Measurements from ENCODE around the gene PRC1.

The PRC1 gene

GRCh38 chr15:90955624-90956273 is 38.6 kb downstream of the PRC1 start:
- Mint-ChIP-seq H3K4me1 (ENCODE audit: low read depth) (peaks cover 4% of the 10 kb centered on the region), H3K36me3 (ENCODE audit: low read depth) (peaks cover 49% of the 10 kb centered on the region), H3K4me3 (peak overlapping the region; percentile 90), H3K27ac (peak overlapping the region; percentile 97), H3K9me3 (no peaks in the 10 kb centered on the region), H3K27me3 (ENCODE audit: low read depth) (no peaks in the 10 kb centered on the region)
- DNase-seq (ENCODE audit: low spot score): no peak

GRCh38 chr15:90954712-90955623 is 39.4 kb downstream of the PRC1 start, which contains the start of gene RCCD1:
Gene RCCD1 (plus strand): TSS chr15:90954884. CDS start chr15:90956735, 1,851 bp downstream.
- H3K9me3 Mint-ChIP-seq: no peaks in the 10 kb centered on the region
- H3K4me1 Mint-ChIP-seq (ENCODE audit: low read depth): peaks cover 4% of the 10 kb centered on the region
- H3K4me3 Mint-ChIP-seq: peak within 1 kb of the TSS; percentile 90
- H3K27me3 Mint-ChIP-seq (ENCODE audit: low read depth): no peaks in the 10 kb centered on the region
- peaks cover 43% of the 10 kb centered on the region for H3K36me3 Mint-ChIP-seq (ENCODE audit: low read depth)
- DNase-seq (ENCODE audit: low spot score): peak; percentile 94
- H3K27ac Mint-ChIP-seq: peak within 1 kb of the TSS; percentile 97

DNA sequence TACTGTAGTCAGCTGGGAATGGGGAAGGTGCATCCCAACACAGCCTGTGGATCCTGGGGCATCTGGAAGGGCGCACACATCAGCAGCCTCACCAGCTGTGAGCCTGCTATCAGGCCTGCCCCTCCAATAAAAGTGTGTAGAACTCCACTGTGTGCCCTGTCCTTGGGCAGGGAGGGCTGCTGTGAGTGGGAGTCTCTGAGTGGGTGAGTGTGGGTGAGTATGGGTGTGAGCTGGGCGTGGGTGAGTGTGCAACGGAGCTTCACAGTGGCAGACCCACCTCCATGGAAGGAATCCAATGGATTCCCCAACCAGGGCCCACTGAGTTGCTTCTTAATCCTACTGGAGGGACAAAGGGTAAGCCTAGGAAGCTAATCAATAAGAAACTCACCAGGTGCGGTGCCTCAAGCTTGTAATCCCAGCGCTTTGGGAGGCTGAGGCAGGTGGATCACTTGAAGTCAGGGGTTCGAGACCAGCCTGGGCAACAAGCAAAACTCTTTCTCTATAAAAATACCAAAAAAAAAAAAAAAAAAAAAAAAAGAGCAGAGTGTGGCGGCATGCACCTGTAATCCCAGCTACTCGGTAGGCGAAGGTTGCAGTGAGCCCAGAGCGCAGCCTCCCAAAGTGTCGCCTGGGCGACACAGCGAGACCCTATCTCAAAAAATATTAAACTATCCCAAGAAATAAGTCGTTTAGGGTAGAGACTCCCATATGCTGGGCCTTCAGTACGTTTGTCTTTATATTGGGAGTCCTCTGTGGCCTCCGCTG is 40.2 kb downstream of the PRC1 start:
- Mint-ChIP-seq H3K36me3 (ENCODE audit: low read depth) (peaks cover 41% of the 10 kb centered on the region), H3K27ac (peak overlapping the region; percentile 97), H3K4me1 (ENCODE audit: low read depth) (peaks cover 4% of the 10 kb centered on the region), H3K9me3 (no peaks in the 10 kb centered on the region), H3K4me3 (peak overlapping the region; percentile 90), H3K27me3 (ENCODE audit: low read depth) (no peaks in the 10 kb centered on the region)
- DNase-seq (ENCODE audit: low spot score): no peak

DNA sequence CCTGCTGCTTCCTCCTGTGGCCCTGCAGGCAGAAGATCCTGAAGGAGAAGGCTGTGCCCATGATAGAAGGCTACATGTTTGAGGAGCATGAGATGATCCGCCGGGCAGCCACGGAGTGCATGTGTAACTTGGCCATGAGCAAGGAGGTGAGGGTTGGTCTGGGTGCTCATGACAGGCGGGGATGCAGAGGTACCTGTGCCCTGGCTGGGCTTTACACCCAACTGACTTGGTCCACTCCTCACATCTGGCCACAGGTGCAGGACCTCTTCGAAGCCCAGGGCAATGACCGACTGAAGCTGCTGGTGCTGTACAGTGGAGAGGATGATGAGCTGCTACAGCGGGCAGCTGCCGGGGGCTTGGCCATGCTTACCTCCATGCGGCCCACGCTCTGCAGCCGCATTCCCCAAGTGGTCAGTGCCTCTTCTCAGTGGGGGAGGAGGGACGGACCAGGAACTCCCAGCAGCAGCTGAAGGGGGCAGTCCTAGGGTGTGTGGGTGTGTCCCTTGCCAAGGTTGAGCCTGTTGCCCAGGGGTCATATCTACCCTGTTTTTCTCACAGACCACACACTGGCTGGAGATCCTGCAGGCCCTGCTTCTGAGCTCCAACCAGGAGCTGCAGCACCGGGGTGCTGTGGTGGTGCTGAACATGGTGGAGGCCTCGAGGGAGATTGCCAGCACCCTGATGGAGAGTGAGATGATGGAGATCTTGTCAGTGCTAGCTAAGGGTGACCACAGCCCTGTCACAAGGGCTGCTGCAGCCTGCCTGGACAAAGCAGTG is 41.2 kb downstream of the PRC1 start:
- DNase-seq (ENCODE audit: low spot score): no peak
- no peaks in the 10 kb centered on the region for H3K9me3 Mint-ChIP-seq
- H3K4me3 Mint-ChIP-seq: peak overlapping the region; percentile 22
- peak overlapping the region; percentile 45 for H3K27ac Mint-ChIP-seq
- H3K36me3 Mint-ChIP-seq (ENCODE audit: low read depth): peaks cover 47% of the 10 kb centered on the region
- no peaks in the 10 kb centered on the region for H3K27me3 Mint-ChIP-seq (ENCODE audit: low read depth)
- H3K4me1 Mint-ChIP-seq (ENCODE audit: low read depth): peaks cover 4% of the 10 kb centered on the region

- Mint-ChIP-seq H3K27me3 (ENCODE audit: low read depth) (no peaks in the 10 kb centered on the region), H3K9me3 (no peaks in the 10 kb centered on the region), H3K4me1 (ENCODE audit: low read depth) (peaks cover 2% of the 10 kb centered on the region), H3K4me3 (no peak overlapping the region), H3K27ac (no peak overlapping the region), H3K36me3 (ENCODE audit: low read depth) (peaks cover 50% of the 10 kb centered on the region)
- DNase-seq (ENCODE audit: low spot score): no peak
These were observed 43.7 kb downstream of the PRC1 start for GRCh38 chr15:90950676-90951075.

DNA sequence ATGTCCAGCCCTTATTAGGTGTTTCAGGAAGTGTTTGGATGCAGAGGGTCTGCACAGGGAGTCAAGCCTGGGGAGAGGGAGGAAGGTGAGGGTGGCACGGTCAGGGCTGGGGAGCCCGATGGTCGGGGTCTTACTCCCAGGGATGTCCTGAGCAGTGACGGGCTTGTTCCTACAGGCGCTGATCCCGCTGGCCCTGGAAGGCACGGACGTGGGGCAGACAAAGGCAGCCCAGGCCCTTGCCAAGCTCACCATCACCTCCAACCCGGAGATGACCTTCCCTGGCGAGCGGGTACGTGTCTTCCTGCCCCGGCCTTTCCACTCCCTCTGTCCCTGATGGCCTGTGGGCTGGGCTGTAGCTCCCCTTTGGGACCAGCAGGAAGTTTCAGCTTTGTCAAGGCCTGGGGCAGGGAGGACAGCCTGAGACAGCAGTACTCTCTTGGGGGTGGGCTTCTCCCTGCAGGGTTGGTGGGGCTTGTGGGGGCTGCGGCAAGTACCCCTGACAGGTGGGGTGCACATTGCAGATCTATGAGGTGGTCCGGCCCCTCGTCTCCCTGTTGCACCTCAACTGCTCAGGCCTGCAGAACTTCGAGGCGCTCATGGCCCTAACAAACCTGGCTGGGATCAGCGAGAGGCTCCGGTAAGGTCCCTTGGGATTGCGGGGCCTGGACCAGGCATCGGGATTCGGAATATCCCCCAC is 44.2 kb downstream of the PRC1 start:
- H3K4me1 Mint-ChIP-seq (ENCODE audit: low read depth): peaks cover 2% of the 10 kb centered on the region
- no peak overlapping the region for H3K27ac Mint-ChIP-seq
- peaks cover 49% of the 10 kb centered on the region for H3K36me3 Mint-ChIP-seq (ENCODE audit: low read depth)
- H3K4me3 Mint-ChIP-seq: no peak overlapping the region
- no peaks in the 10 kb centered on the region for H3K9me3 Mint-ChIP-seq
- DNase-seq (ENCODE audit: low spot score): no peak
- H3K27me3 Mint-ChIP-seq (ENCODE audit: low read depth): no peaks in the 10 kb centered on the region

DNA sequence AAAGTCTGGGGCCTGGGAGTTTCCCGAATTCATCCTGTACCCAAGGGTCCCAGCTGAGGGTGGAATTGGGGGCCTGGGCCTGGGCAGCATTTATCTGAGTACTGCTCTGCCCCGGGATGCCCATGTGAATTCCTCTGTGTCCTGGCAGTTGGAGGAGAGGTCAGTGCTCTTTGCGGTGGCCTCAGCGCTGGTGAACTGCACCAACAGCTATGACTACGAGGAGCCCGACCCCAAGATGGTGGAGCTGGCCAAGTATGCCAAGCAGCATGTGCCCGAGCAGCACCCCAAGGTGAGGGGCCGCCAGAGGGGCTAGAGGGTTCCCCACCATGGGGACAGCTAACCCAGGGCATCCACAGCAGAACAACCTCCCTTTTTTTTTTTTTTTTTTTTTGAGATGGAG is 45.8 kb downstream of the PRC1 start:
- Mint-ChIP-seq H3K9me3 (no peaks in the 10 kb centered on the region), H3K4me1 (ENCODE audit: low read depth) (peaks cover under 1% of the 10 kb centered on the region), H3K27me3 (ENCODE audit: low read depth) (no peaks in the 10 kb centered on the region), H3K27ac (no peak overlapping the region), H3K4me3 (no peak overlapping the region), H3K36me3 (ENCODE audit: low read depth) (peaks cover 51% of the 10 kb centered on the region)
- DNase-seq (ENCODE audit: low spot score): no peak

GRCh38 chr15:90947577-90948357 is 46.6 kb downstream of the PRC1 start:
- no peaks in the 10 kb centered on the region for H3K27me3 Mint-ChIP-seq (ENCODE audit: low read depth)
- no peak overlapping the region for H3K4me3 Mint-ChIP-seq
- DNase-seq (ENCODE audit: low spot score): no peak
- H3K36me3 Mint-ChIP-seq (ENCODE audit: low read depth): peaks cover 50% of the 10 kb centered on the region
- H3K4me1 Mint-ChIP-seq (ENCODE audit: low read depth): no peaks in the 10 kb centered on the region
- no peaks in the 10 kb centered on the region for H3K9me3 Mint-ChIP-seq
- no peak overlapping the region for H3K27ac Mint-ChIP-seq

DNA sequence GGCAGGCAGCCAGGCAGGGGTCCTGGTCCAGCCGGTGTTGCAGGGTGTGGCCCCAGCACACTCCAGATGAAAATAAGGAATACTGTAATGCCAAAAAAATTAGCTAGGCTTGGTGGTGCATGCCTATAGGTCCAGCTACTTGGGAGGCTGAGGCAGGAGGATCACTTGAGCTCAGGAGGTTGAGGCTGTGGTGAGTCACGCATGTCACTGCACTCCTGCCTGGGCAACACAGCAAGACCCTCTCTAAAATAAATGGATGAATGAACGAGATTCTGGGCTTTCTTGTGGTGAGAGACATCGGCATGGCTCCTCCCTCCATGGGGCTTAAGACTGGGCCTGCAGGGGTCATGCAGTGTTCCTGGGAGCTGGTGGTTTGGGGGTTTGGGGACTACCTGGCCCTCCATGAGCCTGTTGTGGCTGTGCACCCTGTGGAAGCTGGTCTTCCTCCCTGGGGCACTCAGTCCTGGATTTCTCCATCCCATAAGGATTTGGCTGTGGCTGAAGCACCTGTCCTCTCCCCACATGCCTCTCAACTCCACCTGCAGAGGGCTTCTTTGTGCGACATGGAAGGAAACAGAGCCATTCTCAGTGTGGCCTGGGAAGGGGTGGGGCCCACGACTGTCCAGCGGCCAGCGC is 47.3 kb downstream of the PRC1 start:
- no peaks in the 10 kb centered on the region for H3K27me3 Mint-ChIP-seq (ENCODE audit: low read depth)
- H3K27ac Mint-ChIP-seq: no peak overlapping the region
- H3K36me3 Mint-ChIP-seq (ENCODE audit: low read depth): peaks cover 52% of the 10 kb centered on the region
- H3K4me1 Mint-ChIP-seq (ENCODE audit: low read depth): no peaks in the 10 kb centered on the region
- no peak overlapping the region for H3K4me3 Mint-ChIP-seq
- H3K9me3 Mint-ChIP-seq: no peaks in the 10 kb centered on the region
- DNase-seq (ENCODE audit: low spot score): no peak

DNA sequence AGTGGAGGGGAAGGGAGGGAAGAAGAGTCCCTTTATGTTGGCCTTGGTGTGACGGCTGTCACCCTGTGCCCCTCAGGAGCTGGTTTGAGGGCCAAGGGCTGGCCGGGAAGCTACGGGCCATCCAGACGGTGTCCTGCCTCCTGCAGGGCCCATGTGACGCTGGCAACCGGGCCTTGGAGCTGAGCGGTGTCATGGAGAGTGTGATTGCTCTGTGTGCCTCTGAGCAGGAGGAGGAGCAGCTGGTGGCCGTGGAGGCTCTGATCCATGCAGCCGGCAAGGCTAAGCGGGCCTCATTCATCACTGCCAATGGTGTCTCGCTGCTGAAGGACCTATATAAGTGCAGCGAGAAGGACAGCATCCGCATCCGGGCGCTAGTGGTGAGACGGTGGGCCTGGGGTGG is 47.8 kb downstream of the PRC1 start:
- H3K4me3 Mint-ChIP-seq: no peak overlapping the region
- no peak overlapping the region for H3K27ac Mint-ChIP-seq
- peaks cover 50% of the 10 kb centered on the region for H3K36me3 Mint-ChIP-seq (ENCODE audit: low read depth)
- no peaks in the 10 kb centered on the region for H3K27me3 Mint-ChIP-seq (ENCODE audit: low read depth)
- H3K9me3 Mint-ChIP-seq: no peaks in the 10 kb centered on the region
- DNase-seq (ENCODE audit: low spot score): no peak
- H3K4me1 Mint-ChIP-seq (ENCODE audit: low read depth): no peaks in the 10 kb centered on the region

- Mint-ChIP-seq H3K4me3 (no peak overlapping the region), H3K27me3 (ENCODE audit: low read depth) (no peaks in the 10 kb centered on the region), H3K27ac (no peak overlapping the region), H3K36me3 (ENCODE audit: low read depth) (peaks cover 60% of the 10 kb centered on the region), H3K9me3 (no peaks in the 10 kb centered on the region), H3K4me1 (ENCODE audit: low read depth) (no peaks in the 10 kb centered on the region)
- DNase-seq (ENCODE audit: low spot score): no peak
These were observed 49.2 kb downstream of the PRC1 start for GRCh38 chr15:90945091-90945490.

Data from T-helper 2 cell treated with Interferon-gamma antibody and Interleukin-4, amounts not matched to agents 5 μg/mL and 100 μg/mL, for 36 hours (primary cell).